Ishikawa (cell line): ENCODE data around the gene LTBR.

Experiments used
- CEBPB ChIP-seq: IDR thresholded peaks from 2 replicates; pipeline ENCODE4 v1.6.1; 2012
- CREB1 ChIP-seq: IDR thresholded peaks from 2 replicates; pipeline ENCODE4 v1.6.1; 2012; ENCODE audit warnings: low read depth
- EGR1 ChIP-seq: IDR thresholded peaks from 2 replicates; pipeline ENCODE4 v1.6.1; 2012
- EP300 ChIP-seq: IDR thresholded peaks from 2 replicates; pipeline ENCODE4 v1.6.1; 2012; ENCODE audit warnings: borderline replicate concordance
- FOXM1 ChIP-seq: IDR thresholded peaks from 2 replicates; pipeline ENCODE4 v1.6.1; 2012; ENCODE audit warnings: low read depth, borderline replicate concordance
- NFIC ChIP-seq: IDR thresholded peaks from 2 replicates; pipeline ENCODE4 v1.6.1; 2012
- RAD21 ChIP-seq: IDR thresholded peaks from 2 replicates; pipeline ENCODE4 v1.6.1; 2012; ENCODE audit warnings: low read depth
- TAF1 ChIP-seq: IDR thresholded peaks from 2 replicates; pipeline ENCODE4 v1.6.1; 2012; ENCODE audit warnings: low read depth, mild to moderate bottlenecking
- TCF12 ChIP-seq: IDR thresholded peaks from 2 replicates; pipeline ENCODE4 v1.6.1; 2012; ENCODE audit warnings: low read depth
- TEAD4 ChIP-seq: IDR thresholded peaks from 2 replicates; pipeline ENCODE4 v1.6.1; 2012
- USF1 ChIP-seq: IDR thresholded peaks from 2 replicates; pipeline ENCODE4 v1.6.1; 2012
- YY1 ChIP-seq: IDR thresholded peaks from 2 replicates; pipeline ENCODE4 v1.6.1; 2012; ENCODE audit warnings: low read depth
- ZBTB7A ChIP-seq: IDR thresholded peaks from 2 replicates; pipeline ENCODE4 v1.6.1; 2012; ENCODE audit warnings: low read depth
- TF ChIP-seq, protein P1 (sequence below): IDR thresholded peaks from 2 replicates; pipeline ENCODE4 v1.6.1; 2012
- TF ChIP-seq, protein P2 (sequence below): IDR thresholded peaks from 2 replicates; pipeline ENCODE4 v1.6.1; 2012; ENCODE audit warnings: low read depth, mild to moderate bottlenecking

LTBR gene

GRCh38 chr12:6435961-6436715 lies 52.2 kb downstream of the LTBR start:
- TF ChIP-seq TAF1 (no peak), CREB1 (no peak), FOXM1 (no peak), CEBPB (no peak), TCF12 (no peak), TEAD4 (no peak), ZBTB7A (no peak), USF1 (no peak), RAD21 (no peak), EGR1 (no peak), YY1 (no peak), EP300 (no peak)
- TF ChIP-seq, protein P1, sequence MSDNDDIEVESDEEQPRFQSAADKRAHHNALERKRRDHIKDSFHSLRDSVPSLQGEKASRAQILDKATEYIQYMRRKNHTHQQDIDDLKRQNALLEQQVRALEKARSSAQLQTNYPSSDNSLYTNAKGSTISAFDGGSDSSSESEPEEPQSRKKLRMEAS = no peak
- TF ChIP-seq, protein P2, sequence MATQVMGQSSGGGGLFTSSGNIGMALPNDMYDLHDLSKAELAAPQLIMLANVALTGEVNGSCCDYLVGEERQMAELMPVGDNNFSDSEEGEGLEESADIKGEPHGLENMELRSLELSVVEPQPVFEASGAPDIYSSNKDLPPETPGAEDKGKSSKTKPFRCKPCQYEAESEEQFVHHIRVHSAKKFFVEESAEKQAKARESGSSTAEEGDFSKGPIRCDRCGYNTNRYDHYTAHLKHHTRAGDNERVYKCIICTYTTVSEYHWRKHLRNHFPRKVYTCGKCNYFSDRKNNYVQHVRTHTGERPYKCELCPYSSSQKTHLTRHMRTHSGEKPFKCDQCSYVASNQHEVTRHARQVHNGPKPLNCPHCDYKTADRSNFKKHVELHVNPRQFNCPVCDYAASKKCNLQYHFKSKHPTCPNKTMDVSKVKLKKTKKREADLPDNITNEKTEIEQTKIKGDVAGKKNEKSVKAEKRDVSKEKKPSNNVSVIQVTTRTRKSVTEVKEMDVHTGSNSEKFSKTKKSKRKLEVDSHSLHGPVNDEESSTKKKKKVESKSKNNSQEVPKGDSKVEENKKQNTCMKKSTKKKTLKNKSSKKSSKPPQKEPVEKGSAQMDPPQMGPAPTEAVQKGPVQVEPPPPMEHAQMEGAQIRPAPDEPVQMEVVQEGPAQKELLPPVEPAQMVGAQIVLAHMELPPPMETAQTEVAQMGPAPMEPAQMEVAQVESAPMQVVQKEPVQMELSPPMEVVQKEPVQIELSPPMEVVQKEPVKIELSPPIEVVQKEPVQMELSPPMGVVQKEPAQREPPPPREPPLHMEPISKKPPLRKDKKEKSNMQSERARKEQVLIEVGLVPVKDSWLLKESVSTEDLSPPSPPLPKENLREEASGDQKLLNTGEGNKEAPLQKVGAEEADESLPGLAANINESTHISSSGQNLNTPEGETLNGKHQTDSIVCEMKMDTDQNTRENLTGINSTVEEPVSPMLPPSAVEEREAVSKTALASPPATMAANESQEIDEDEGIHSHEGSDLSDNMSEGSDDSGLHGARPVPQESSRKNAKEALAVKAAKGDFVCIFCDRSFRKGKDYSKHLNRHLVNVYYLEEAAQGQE = no peak

- TF ChIP-seq, protein P2 = no peak
- no peak for TF ChIP-seq NFIC
- TF ChIP-seq CEBPB = no peak
- TF ChIP-seq CREB1 = no peak
- no peak for TF ChIP-seq USF1
- no peak for TF ChIP-seq YY1
Observed at GRCh38 chr12:6437586-6437985, 53.6 kb downstream of the LTBR start.

GRCh38 chr12:6438345-6438744 lies 54.4 kb downstream of the LTBR start:
- TF ChIP-seq TEAD4 (no peak), RAD21 (no peak), FOXM1 (no peak), YY1 (no peak), TAF1 (no peak), TCF12 (no peak), EGR1 (no peak), NFIC (no peak), CEBPB (no peak), USF1 (no peak), CREB1 (no peak), EP300 (no peak), ZBTB7A (no peak)
- TF ChIP-seq, protein P1 = no peak
- TF ChIP-seq, protein P2 = no peak

GRCh38 chr12:6440391-6440790 lies 56.4 kb downstream of the LTBR start:
- TF ChIP-seq, protein P2 = no peak
- TF ChIP-seq CREB1 = no peak
- TF ChIP-seq FOXM1 = no peak
- TF ChIP-seq ZBTB7A = no peak
- no peak for TF ChIP-seq RAD21
- TF ChIP-seq YY1 = no peak
- TF ChIP-seq EGR1 = no peak
- TF ChIP-seq, protein P1 = no peak
- no peak for TF ChIP-seq TAF1
- no peak for TF ChIP-seq NFIC
- TF ChIP-seq EP300 = no peak
- TF ChIP-seq USF1 = no peak
- TF ChIP-seq TCF12 = no peak
- no peak for TF ChIP-seq TEAD4
- no peak for TF ChIP-seq CEBPB
